Osteoblast (primary cell): ENCODE results near the gene PTPN14. TPM values are rescaled to one million over a fixed set of nuclear protein-coding genes. Genes with fewer than 3 reads are reported as not detected.
A peak's percentile ranks its signal among the peaks of the same experiment; 100 is the strongest.
"Not testable (repeated sequence)": the region's sequence is repeated elsewhere in the genome, so short reads cannot be mapped to it uniquely, and the experiment has no call there.

Source experiments
- DNase-seq: peaks from one replicate; pipeline ENCODE4 v3.0.0; 2011; ENCODE audit warnings: low spot score, mixed read lengths; ENCODE audit not compliant: insufficient read length; ENCODE audit errors: missing footprints
- H2AFZ ChIP-seq: 2 replicates; pipeline ENCODE4 v1.6.0; 2011; ENCODE audit warnings: mild to moderate bottlenecking, low read length
- H3K27ac ChIP-seq: 2 replicates; pipeline ENCODE4 v1.5.1; 2011; ENCODE audit warnings: mild to moderate bottlenecking, low read depth, low read length, moderate library complexity
- H3K27me3 ChIP-seq: 2 replicates; pipeline ENCODE4 v1.6.0; 2012; ENCODE audit warnings: mild to moderate bottlenecking, control low read depth, inconsistent platforms, low read length, moderate library complexity; ENCODE audit not compliant: insufficient read depth
- H3K36me3 ChIP-seq: 2 replicates; pipeline ENCODE4 v1.5.1; 2011; ENCODE audit warnings: mild to moderate bottlenecking, low read length, control low read depth, moderate library complexity; ENCODE audit not compliant: insufficient read depth
- H3K4me1 ChIP-seq: 2 replicates; pipeline ENCODE4 v1.5.1; 2011; ENCODE audit warnings: mild to moderate bottlenecking, low read length, control low read depth, moderate library complexity; ENCODE audit not compliant: insufficient read depth
- H3K4me2 ChIP-seq: 2 replicates; pipeline ENCODE4 v1.6.0; 2011; ENCODE audit warnings: mild to moderate bottlenecking, low read length; ENCODE audit not compliant: insufficient read depth
- H3K4me3 ChIP-seq: fragments of 200-600 bp; sonication (generic); 3 replicates; pipeline ENCODE4 v1.5.1; 2012; ENCODE audit warnings: mild to moderate bottlenecking, low read length, inconsistent platforms; ENCODE audit not compliant: insufficient read depth
- H3K79me2 ChIP-seq: 2 replicates; pipeline ENCODE4 v1.6.0; 2012; ENCODE audit warnings: mild to moderate bottlenecking, low read length, control low read depth, inconsistent platforms; ENCODE audit not compliant: insufficient read depth
- H3K9me3 ChIP-seq: 2 replicates; pipeline ENCODE4 v1.5.1; 2011; ENCODE audit warnings: low read depth, low read length, control low read depth
- H4K20me1 ChIP-seq: 2 replicates; pipeline ENCODE4 v1.6.0; 2012; ENCODE audit warnings: mild to moderate bottlenecking, low read length, control low read depth; ENCODE audit not compliant: insufficient read depth
- CTCF ChIP-seq: IDR thresholded peaks from 2 replicates; pipeline ENCODE4 v1.5.1; 2011; ENCODE audit warnings: mild to moderate bottlenecking, low read depth, low read length, moderate library complexity; ENCODE audit errors: extremely low read depth
- total RNA-seq: library from RNA; depleted of rRNA; stranded (reverse); fragments of >200 nt; gene quantifications from 2 replicates; pipeline ENCODE4 v1.2.3, GENCODE V29; 2012

The PTPN14 gene
- 122 and 131 TPM in 2 replicates for total RNA-seq

GRCh38 chr1:214551436-214552173, at the start of gene PTPN14:
Gene PTPN14 (minus strand): TSS chr1:214551602. CDS start chr1:214464803, 86,799 bp downstream.
- TF ChIP-seq CTCF: peak; percentile 25
- H3K4me1 ChIP-seq: peaks cover 35% of the 10 kb centered on the region
- peaks cover 41% of the 10 kb centered on the region for H4K20me1 ChIP-seq
- peak; percentile 98 for DNase-seq
- peaks cover 51% of the 10 kb centered on the region for H3K79me2 ChIP-seq
- H3K27me3 ChIP-seq: no peaks in the 10 kb centered on the region
- H3K9me3 ChIP-seq: no peaks in the 10 kb centered on the region
- peak within 1 kb of the TSS; percentile 97 for H3K27ac ChIP-seq
- H3K4me3 ChIP-seq: peak within 1 kb of the TSS; percentile 94
- peak within 1 kb of the TSS; percentile 94 for H3K4me2 ChIP-seq
- peaks cover 7% of the 10 kb centered on the region for H3K36me3 ChIP-seq
- H2AFZ ChIP-seq: peak within 1 kb of the TSS; percentile 88

- Histone ChIP-seq H2AFZ (no peak overlapping the region), H3K4me1 (no peaks in the 10 kb centered on the region), H3K36me3 (no peaks in the 10 kb centered on the region), H3K9me3 (no peaks in the 10 kb centered on the region), H3K79me2 (no peaks in the 10 kb centered on the region), H3K4me3 (no peak overlapping the region), H3K27ac (no peak overlapping the region), H3K4me2 (no peak overlapping the region), H3K27me3 (no peaks in the 10 kb centered on the region), H4K20me1 (no peaks in the 10 kb centered on the region)
- no peak for DNase-seq
- TF ChIP-seq CTCF: no peak
Measured at GRCh38 chr1:214593158-214593557, 41.8 kb upstream of the PTPN14 start.

GRCh38 chr1:214591918-214592317, 40.5 kb upstream of the PTPN14 start:
- not testable (repeated sequence) for H3K9me3 ChIP-seq, H3K27me3 ChIP-seq, H4K20me1 ChIP-seq, H3K4me3 ChIP-seq, H3K79me2 ChIP-seq, H3K4me1 ChIP-seq, H3K27ac ChIP-seq, DNase-seq, H3K4me2 ChIP-seq, H3K36me3 ChIP-seq, H2AFZ ChIP-seq

DNA sequence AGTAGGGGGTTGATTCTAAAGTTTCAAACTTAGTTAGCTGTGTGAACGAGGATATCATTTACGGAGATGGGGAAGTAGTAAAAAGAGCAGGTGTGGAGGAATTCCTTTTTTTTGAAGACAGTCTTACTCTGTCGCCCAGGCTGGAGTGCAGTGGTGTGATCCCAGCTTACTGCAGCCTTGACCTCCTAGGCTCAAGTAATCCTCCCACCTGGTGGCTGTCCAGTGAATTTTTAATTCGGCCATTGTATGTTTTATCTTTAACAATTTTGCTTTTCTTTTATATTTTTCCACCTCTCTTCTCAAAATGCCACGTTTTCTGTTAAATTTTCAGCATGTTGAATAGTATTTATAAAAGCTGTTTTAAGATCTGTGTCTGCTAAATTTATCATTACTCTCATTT, 39.3 kb upstream of the PTPN14 start:
- Histone ChIP-seq H3K36me3 (no peaks in the 10 kb centered on the region), H3K4me2 (no peak overlapping the region), H3K4me1 (no peaks in the 10 kb centered on the region), H3K9me3 (no peaks in the 10 kb centered on the region), H3K27ac (no peak overlapping the region), H3K4me3 (no peak overlapping the region), H3K79me2 (no peaks in the 10 kb centered on the region), H4K20me1 (no peaks in the 10 kb centered on the region), H3K27me3 (no peaks in the 10 kb centered on the region), H2AFZ (no peak overlapping the region)
- DNase-seq: no peak
- peak; percentile 21 for TF ChIP-seq CTCF
